Stimulated activated CD4-positive, alpha-beta T cell treated with anti-CD3 and anti-CD28 coated beads, Interleukin-1b, Interleukin-23, amount 100 ng/mL, for 1 hour (primary cell): ENCODE data around the gene COLEC11.

ENCODE experiments used
- DNase-seq, 2 donors: peaks; one replicate each; pipeline ENCODE4 v3.0.0-alpha.2; 2020; ENCODE audit warnings: low read depth in 2 of 2

COLEC11 gene

GRCh38 chr2:3675687-3676086, 80.8 kb downstream of the COLEC11 start:
- no peak for DNase-seq

- no peak for DNase-seq
Observed at GRCh38 chr2:3677436-3677835, 82.5 kb downstream of the COLEC11 start.

DNA sequence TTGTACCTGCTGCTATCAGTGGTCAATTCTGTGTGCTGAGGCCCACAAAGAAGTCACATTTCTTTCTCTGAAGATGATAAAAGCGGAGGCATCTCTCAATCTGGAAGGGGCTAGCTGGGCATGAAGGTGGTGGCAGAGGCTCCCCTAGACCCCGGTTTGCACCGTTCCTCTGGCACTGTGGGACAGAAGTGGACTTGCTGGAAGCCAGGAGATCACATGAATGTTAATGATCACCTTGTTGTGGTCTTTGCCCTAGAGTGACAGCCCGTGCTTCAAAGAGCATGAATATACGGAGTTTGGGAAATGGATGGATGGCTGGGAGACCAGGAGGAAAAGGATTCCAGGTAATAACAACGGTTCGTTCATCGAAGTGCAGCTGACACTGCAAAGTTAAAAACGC, 83.3 kb downstream of the COLEC11 start:
- no peak for DNase-seq

DNA sequence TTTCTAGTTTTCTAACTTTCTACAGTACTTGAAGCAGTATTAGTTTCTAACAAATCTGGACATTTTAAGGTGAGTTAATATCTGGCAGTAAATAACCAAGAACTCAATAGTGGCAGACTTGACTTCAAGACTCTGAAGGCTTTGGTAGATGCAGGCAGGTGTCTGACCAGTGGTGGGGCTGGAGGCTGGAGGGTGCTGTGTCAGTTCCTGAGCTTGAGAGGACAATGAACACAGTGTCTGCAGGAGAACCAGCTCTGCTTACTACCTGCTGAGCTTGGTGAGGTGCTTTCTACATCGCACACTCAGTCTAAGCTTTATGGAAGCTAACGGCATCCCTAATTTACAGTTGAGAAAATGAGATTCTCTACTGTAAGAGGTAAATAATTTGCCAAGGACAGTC, 84.3 kb downstream of the COLEC11 start:
- DNase-seq, result no peak

DNA sequence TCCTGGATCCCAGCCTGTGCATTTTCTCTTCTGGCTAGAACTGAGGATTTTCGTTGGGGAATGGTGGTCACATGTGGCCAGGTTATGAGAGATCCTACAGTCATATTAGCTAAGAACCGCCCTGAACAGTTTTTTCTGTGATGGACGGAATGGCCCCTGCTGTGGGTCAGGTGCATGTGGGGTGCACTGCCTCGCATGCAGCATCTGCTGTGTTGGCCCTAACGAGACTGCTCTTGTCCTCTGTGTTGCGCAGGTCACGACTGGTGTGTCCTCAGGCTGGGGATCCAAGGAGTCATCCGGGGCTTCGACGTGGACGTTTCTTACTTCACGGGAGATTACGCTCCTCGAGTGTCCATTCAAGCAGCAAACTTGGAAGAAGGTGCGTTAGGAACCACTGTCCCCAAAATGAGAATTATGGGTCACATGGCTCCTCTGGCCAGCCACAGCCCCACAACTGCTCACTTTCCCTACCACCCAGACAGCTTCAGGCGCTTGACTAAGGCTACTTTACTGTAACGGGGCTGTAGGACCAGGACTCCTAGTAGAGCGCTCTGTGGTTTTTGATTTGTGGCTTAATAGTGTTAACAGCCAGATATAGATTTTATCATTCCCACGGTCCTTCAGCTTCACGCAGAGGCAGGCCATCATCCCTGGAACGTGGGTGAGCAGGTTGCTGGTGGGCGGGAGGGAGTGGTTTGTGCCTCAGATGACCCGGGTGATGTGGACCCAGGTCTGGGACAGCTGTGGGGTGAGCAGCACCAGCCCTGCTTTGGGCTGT, 84.9 kb downstream of the COLEC11 start:
- no peak for DNase-seq

DNA sequence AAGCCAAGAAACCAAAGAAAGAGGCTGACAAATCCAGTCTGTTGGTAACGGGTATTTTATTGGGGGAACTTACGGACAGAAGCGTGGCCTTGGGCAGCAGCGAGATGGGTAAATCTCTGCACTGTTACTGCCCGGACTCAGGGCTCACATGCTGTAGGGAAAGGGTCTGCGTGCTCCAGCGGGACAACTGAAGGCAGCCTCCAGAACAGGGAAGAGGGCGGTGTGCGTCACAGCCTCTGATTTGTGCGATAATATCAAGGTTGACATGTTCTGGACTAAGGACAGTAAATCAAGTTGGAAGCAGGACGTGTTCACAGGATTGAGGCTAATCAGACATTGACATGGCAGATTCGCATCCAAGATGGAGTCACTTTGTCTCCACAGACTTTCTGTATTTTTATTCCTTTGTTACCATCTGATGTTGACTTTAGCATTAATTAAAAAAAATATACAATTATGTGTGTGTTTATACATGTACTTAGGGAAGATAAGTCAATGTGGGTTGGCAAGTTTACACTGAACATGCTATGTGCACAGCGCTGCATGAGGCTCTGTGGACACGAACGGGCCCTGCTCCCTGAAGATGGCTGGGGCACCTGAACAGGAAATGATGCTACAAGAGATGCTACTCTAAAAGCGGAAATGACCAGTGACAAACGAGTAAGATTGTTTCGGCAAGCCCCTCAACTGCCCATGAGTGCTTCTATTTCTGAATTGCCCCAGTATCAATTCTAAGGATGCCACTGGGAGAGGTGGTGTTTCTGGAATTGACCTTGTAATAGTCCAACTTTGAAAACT, 85.8 kb downstream of the COLEC11 start:
- no peak for DNase-seq

- DNase-seq, result no peak
Observed at GRCh38 chr2:3681625-3682024, 86.7 kb downstream of the COLEC11 start.

DNA sequence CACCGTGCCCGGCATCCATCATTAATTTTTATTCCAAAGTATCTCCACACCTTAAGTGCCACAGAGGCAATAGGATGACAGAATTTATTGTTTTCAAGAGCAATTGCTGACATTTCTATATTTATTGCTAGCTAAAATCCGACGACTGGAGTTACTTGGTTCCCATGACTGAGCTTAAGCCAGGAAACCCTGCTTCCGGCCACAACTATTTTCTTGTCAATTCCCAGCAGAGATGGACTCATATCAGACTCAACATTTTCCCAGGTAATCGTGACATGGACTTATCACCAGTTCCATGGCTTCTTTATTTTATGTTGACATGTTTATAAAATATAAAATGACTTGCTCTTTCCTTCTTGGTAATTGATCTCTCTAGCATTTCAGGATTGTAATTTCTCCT, 87.9 kb downstream of the COLEC11 start:
- no peak for DNase-seq

DNA sequence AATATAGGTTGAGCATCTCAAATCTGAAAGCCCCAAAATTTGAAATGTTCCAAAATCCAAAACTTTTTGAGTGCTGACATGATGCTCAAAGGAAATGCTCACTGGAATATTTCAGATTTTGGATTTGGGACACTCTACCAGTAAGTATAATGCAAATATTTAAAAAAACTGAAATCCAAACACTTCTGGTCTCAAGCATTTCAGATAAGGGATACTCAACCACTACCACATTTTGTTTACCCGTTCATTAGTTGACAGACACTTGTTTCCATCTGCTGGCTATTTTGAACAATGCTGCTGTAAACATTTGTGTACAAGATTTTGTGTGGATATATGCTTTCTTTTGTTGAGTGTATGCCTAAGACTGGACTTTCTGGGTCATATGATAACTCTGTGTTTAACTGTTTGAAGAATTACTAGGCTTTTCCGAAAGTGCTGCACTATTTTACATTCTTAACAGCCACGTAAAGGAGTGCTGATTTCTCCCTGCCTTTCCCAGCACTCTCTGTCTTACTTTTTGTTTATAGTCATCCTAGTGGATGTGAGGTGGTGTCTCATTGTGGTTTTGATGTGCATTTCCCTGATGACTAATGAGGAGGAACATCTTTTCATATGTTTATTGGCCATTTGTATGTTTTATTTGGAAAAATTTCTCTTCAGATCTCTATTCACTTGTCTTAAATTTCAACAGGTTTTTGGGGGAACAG, 89.0 kb downstream of the COLEC11 start:
- DNase-seq, result no peak

DNA sequence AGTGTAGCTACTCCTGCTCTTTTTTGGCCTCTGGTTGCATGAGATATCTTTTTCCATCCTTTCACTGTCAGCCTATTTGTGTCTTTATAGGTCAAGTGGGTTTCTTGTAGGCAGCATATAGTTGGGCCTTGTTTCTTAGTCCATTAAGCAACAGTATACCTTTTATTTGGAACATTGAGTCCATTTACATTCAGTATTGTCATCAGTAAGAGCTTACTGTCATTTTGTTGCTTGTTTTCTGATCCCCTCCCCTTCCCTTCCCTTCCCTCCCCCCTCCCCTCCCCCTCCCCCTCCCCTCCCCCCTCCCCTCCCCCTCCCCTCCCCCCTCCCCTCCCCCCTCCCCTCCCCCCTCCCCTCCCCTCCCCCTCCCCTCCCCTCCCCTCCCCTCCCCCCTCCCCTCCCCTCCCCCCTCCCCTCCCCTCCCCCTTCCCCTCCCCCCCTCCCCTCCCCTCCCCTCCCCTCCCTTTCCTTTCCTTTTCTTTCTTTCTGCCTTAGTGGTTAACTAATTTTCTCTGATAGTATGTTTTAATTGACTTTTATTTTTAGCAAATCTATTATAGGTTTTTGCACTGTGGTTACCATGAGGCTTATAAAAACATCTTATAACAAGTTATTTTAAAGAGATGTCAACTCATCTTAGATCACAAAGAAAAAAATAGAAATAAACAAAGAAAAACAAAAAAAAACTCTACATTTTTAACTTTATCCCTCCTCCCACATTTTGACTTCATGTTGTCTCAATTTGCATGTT, 95.3 kb downstream of the COLEC11 start:
- DNase-seq, result no peak

DNA sequence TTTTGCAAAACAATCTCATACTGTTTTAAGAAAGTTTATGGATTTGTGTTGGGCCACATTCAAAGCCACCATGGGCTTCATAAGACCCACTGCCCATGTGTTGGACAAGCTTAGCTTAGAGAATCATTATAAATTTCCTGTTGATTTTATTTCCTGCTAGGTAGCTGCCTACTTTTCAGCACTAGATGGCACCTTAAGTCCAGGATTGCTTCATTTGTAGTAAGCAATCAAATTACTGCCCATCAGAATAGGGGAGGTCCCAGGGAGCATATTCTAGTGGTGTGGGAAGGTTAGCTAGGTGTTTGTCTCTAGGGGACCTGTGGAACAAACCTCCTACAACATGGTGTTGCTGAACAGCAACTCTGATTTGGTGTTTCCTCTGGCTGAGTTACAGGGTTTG, 97.5 kb downstream of the COLEC11 start:
- DNase-seq, result no peak
